ENCODE measurements around the gene RASSF4.

GRCh38 chr10:44975431-44976331 lies 16.1 kb downstream of the RASSF4 start:
- TF ChIP-seq CTCF (IDR thresholded peaks at IDR 0.05 in 2 of 3, conservative IDR thresholded peaks at IDR 0.05 in 1 of 3; ENCODE audit: borderline replicate concordance in 1 of 3, insufficient read depth in 1 of 3, low read depth in 2 of 3, low read length in 2 of 3) (no peak), EZH2phosphoT487 (IDR thresholded peaks at IDR 0.05; ENCODE audit: borderline replicate concordance) (no peak), SIN3A (IDR thresholded peaks at IDR 0.05; ENCODE audit: low read depth) (no peak), MAX (IDR thresholded peaks at IDR 0.05) (no peak), POLR2A (IDR thresholded peaks at IDR 0.05; ENCODE audit: borderline replicate concordance, extremely low read depth, insufficient read depth, insufficient read length) (no peak), ZBTB33 (IDR thresholded peaks at IDR 0.05; ENCODE audit: extremely low read depth, insufficient replicate concordance, low read length) (no peak), EZH2 (IDR thresholded peaks at IDR 0.05) (no peak), POLR2AphosphoS5 (IDR thresholded peaks at IDR 0.05; ENCODE audit: low read depth, low read length) (0 out of 2 replicates have a peak, but pooled peaks have one; percentile 14), RAD21 (IDR thresholded peaks at IDR 0.05; ENCODE audit: low read depth) (no peak)
- TF ChIP-seq, protein P1, sequence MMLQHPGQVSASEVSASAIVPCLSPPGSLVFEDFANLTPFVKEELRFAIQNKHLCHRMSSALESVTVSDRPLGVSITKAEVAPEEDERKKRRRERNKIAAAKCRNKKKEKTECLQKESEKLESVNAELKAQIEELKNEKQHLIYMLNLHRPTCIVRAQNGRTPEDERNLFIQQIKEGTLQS (IDR thresholded peaks at IDR 0.05), result no peak
